NCI-H1105 (cell line): Measurements from ENCODE around the gene HNRNPUL1.

Source experiments
- DNase-seq: peaks from one replicate; lab custom pipeline; 2025; lab: John Stamatoyannopoulos, UW

Gene HNRNPUL1

DNA sequence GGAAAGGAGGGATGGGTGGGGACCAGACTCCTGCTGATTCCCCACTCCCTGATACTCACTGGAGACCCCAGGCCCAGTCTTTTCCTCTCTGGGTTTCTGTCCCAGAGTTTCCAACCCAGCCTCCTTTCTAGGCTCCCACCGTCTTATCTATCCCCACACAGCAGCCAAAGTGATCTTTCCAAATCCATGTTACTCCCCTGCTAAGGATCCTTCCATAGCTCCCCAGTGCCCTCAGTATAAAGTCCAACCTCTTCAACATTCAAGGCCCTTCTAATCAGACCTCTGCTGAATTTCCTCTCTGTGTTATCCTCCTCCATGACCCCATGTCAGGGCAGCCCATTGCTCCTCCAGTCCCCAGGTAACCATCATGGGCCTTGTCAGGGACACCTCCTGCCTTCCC, 90.9 kb downstream of the HNRNPUL1 start:
- no peak for DNase-seq

DNA sequence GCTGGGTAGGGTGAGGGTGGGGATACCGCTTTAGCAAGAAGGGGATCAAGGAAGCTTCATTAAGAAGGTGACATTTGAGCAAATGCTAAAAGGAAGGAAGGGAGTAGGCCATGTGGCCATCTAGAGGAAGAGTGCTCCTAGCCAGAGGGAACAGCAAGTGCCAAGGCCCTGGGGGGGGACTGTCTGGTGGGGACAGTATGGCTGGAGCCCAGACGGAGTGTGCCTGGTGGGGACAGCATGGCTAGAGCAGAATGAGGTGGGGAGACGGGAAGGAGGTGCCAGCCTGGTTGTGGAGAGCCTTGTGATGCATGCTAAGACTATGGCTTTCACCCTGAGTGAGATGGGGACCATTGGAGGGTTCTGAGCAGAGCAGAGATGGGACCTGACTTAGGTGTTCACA, 91.6 kb downstream of the HNRNPUL1 start:
- DNase-seq: no peak

DNA sequence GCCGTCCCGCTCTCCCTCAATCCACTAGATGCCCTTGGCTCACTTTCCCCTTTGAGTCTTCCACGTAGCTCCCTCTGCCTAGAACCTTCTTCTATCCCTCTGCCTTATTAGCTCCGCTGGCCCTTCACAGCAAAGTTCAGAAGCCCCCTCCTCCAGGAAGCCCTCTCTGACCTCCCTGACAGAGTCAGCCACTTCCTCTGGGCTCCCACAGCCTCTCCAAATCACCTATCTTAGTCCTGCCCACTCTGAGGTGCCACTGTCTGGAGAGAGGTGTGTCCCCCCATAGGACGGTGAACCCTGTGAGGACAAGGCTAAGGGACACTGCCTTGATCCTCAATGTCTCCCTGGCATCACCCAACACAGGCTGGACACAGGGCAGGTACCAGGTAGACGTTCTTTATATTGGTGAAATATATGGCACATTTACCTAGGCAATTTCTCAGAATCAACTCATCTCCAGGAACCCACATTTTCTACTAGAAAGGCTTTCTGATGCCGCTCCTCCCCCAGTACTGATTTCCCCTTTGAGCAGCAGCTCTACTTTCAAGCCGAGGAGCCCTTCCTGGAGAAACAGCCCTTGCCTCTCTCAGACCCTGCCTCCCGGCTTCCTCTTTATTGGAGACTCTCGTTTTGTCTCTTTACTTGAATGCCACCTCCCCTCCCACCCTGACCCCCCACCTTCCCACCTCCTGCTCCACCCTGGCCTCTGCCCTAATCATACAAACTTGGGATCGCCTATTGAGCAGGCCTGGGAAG, 93.0 kb downstream of the HNRNPUL1 start:
- DNase-seq: no peak
